DND-41 (cell line): ENCODE results near the gene TLR4.

Source experiments
- EZH2 ChIP-seq: IDR thresholded peaks from 3 replicates; pipeline ENCODE4 v1.6.1; 2012; ENCODE audit warnings: borderline replicate concordance, low read depth, mild to moderate bottlenecking, moderate library complexity, low read length, inconsistent platforms; ENCODE audit not compliant: severe bottlenecking
- TF ChIP-seq, protein P1 (sequence below): IDR thresholded peaks from 2 replicates; pipeline ENCODE4 v1.5.1; 2012; ENCODE audit warnings: borderline replicate concordance, low read length, moderate library complexity, mild to moderate bottlenecking; ENCODE audit not compliant: poor library complexity, severe bottlenecking; ENCODE audit errors: extremely low read depth

DNA sequence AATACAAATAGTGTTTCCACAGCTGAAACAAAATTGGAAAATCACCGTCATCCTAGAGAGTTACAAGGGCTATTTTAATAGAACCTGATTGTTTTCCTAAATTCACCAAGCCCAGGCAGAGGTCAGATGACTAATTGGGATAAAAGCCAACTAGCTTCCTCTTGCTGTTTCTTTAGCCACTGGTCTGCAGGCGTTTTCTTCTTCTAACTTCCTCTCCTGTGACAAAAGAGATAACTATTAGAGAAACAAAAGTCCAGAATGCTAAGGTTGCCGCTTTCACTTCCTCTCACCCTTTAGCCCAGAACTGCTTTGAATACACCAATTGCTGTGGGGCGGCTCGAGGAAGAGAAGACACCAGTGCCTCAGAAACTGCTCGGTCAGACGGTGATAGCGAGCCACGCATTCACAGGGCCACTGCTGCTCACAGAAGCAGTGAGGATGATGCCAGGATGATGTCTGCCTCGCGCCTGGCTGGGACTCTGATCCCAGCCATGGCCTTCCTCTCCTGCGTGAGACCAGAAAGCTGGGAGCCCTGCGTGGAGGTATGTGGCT, at the start of gene TLR4:
- TF ChIP-seq EZH2: no peak
- TF ChIP-seq, protein P1, sequence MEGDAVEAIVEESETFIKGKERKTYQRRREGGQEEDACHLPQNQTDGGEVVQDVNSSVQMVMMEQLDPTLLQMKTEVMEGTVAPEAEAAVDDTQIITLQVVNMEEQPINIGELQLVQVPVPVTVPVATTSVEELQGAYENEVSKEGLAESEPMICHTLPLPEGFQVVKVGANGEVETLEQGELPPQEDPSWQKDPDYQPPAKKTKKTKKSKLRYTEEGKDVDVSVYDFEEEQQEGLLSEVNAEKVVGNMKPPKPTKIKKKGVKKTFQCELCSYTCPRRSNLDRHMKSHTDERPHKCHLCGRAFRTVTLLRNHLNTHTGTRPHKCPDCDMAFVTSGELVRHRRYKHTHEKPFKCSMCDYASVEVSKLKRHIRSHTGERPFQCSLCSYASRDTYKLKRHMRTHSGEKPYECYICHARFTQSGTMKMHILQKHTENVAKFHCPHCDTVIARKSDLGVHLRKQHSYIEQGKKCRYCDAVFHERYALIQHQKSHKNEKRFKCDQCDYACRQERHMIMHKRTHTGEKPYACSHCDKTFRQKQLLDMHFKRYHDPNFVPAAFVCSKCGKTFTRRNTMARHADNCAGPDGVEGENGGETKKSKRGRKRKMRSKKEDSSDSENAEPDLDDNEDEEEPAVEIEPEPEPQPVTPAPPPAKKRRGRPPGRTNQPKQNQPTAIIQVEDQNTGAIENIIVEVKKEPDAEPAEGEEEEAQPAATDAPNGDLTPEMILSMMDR: no peak
